Mesenchymal stem cell (in vitro differentiated cells and primary cell): Measurements from ENCODE around the gene PLXDC1.

Experiments used
- DNase-seq: peaks from one replicate; pipeline ENCODE4 v3.0.0-alpha.2; 2013
- H2AFZ ChIP-seq: one replicate; pipeline ENCODE4 v1.6.1; 2013; ENCODE audit warnings: low read depth, mild to moderate bottlenecking, control low read depth, inconsistent platforms, low read length, moderate library complexity
- H2AK5ac ChIP-seq: 2 replicates; pipeline ENCODE4 v1.6.1; 2013; ENCODE audit warnings: low read length, moderate library complexity, mild to moderate bottlenecking, inconsistent platforms; ENCODE audit not compliant: severe bottlenecking
- H2BK120ac ChIP-seq: one replicate; pipeline ENCODE4 v1.6.1; 2013; ENCODE audit warnings: low read depth, mild to moderate bottlenecking, inconsistent platforms, low read length, moderate library complexity
- H2BK12ac ChIP-seq, 2 experiments: one replicate each; pipeline ENCODE4 v1.6.1; 2013; ENCODE audit warnings: inconsistent platforms in 2 of 2, low read length in 2 of 2, mild to moderate bottlenecking in 2 of 2, moderate library complexity in 2 of 2, control low read depth in 1 of 2
- H2BK15ac ChIP-seq: one replicate; pipeline ENCODE4 v1.6.1; 2013; ENCODE audit warnings: mild to moderate bottlenecking, low read depth, inconsistent platforms; ENCODE audit not compliant: poor library complexity, severe bottlenecking
- H2BK5ac ChIP-seq: 2 replicates; pipeline ENCODE4 v1.6.1; 2013; ENCODE audit warnings: low read depth, mild to moderate bottlenecking, low read length, control low read depth, inconsistent platforms; ENCODE audit not compliant: poor library complexity, severe bottlenecking
- H3K14ac ChIP-seq, 2 experiments: one replicate each; pipeline ENCODE4 v1.6.1; 2013; ENCODE audit warnings: inconsistent platforms in 2 of 2, low read length in 2 of 2, control low read depth in 1 of 2, mild to moderate bottlenecking in 1 of 2, moderate library complexity in 1 of 2
- H3K18ac ChIP-seq, 2 experiments: one replicate each; pipeline ENCODE4 v1.6.1; 2013; ENCODE audit warnings: inconsistent platforms in 2 of 2, low read length in 2 of 2, control low read depth in 1 of 2, low read depth in 1 of 2, mild to moderate bottlenecking in 1 of 2
- H3K23ac ChIP-seq, 2 experiments: one replicate each; pipeline ENCODE4 v1.6.1; 2013; ENCODE audit warnings: inconsistent platforms in 2 of 2, low read length in 2 of 2, mild to moderate bottlenecking in 2 of 2, moderate library complexity in 2 of 2, control low read depth in 1 of 2
- H3K27ac ChIP-seq: 2 replicates; pipeline ENCODE4 v1.5.1; 2013; ENCODE audit warnings: mild to moderate bottlenecking, moderate library complexity, low read length, control low read depth, inconsistent platforms; ENCODE audit not compliant: poor library complexity, severe bottlenecking
- H3K27me3 ChIP-seq, 2 experiments: 2 replicates each; pipeline versions ENCODE4 v1.6.1 to v1.7.0; 2013; ENCODE audit warnings: low read length in 2 of 2, mild to moderate bottlenecking in 2 of 2, moderate library complexity in 2 of 2, control low read depth in 1 of 2, inconsistent platforms in 1 of 2; ENCODE audit not compliant: control insufficient read depth in 1 of 2, insufficient read depth in 1 of 2
- H3K36me3 ChIP-seq, 2 experiments: 2 replicates each; pipeline versions ENCODE4 v1.6.1 to v1.7.0; 2013; ENCODE audit warnings: low read length in 2 of 2, control low read depth in 1 of 2, inconsistent platforms in 1 of 2, low read depth in 1 of 2, mild to moderate bottlenecking in 1 of 2; ENCODE audit not compliant: insufficient read depth in 2 of 2, control insufficient read depth in 1 of 2
- H3K4ac ChIP-seq, 2 experiments: one replicate each; pipeline ENCODE4 v1.6.1; 2013; ENCODE audit warnings: inconsistent platforms in 2 of 2, low read length in 2 of 2, mild to moderate bottlenecking in 2 of 2, moderate library complexity in 2 of 2, control low read depth in 1 of 2, low read depth in 1 of 2
- H3K4me1 ChIP-seq: 2 replicates; pipeline ENCODE4 v1.6.1; 2013; ENCODE audit warnings: low read depth, low read length, control low read depth; ENCODE audit not compliant: control insufficient read depth, insufficient read depth
- H3K4me2 ChIP-seq: 2 replicates; pipeline ENCODE4 v1.6.1; 2013; ENCODE audit warnings: low read length, mild to moderate bottlenecking, inconsistent platforms; ENCODE audit not compliant: poor library complexity, severe bottlenecking
- H3K4me3 ChIP-seq, 2 experiments: 2 replicates each; pipeline versions ENCODE4 v1.5.1 to v1.7.0; 2013; ENCODE audit warnings: low read length in 2 of 2, mild to moderate bottlenecking in 2 of 2, control low read depth in 1 of 2, low read depth in 1 of 2; ENCODE audit not compliant: insufficient read depth in 1 of 2
- H3K79me1 ChIP-seq: replicated peaks from 2 replicates; pipeline ENCODE4 v1.6.1; 2013; ENCODE audit warnings: mild to moderate bottlenecking, control low read depth, low read length, inconsistent platforms; ENCODE audit not compliant: poor library complexity, severe bottlenecking
- H3K9ac ChIP-seq: 2 replicates; pipeline ENCODE4 v1.7.0; 2013; ENCODE audit warnings: mild to moderate bottlenecking, low read length, moderate library complexity
- H3K9me3 ChIP-seq: 2 replicates; pipeline ENCODE4 v1.7.0; 2013; ENCODE audit warnings: mild to moderate bottlenecking, low read length; ENCODE audit not compliant: control insufficient read depth
- H4K8ac ChIP-seq: one replicate; pipeline ENCODE4 v1.6.1; 2013; ENCODE audit warnings: inconsistent platforms, mild to moderate bottlenecking, low read length, moderate library complexity
- H4K91ac ChIP-seq: one replicate; pipeline ENCODE4 v1.6.1; 2013; ENCODE audit warnings: mild to moderate bottlenecking, low read length, inconsistent platforms
- WGBS: methylation state at CpG from one replicate; pipeline ENCODE4 v1.1.7; 2013; ENCODE audit warnings: mixed read lengths; 5-methylcytosine and 5-hydroxymethylcytosine counted together

Gene PLXDC1

DNA sequence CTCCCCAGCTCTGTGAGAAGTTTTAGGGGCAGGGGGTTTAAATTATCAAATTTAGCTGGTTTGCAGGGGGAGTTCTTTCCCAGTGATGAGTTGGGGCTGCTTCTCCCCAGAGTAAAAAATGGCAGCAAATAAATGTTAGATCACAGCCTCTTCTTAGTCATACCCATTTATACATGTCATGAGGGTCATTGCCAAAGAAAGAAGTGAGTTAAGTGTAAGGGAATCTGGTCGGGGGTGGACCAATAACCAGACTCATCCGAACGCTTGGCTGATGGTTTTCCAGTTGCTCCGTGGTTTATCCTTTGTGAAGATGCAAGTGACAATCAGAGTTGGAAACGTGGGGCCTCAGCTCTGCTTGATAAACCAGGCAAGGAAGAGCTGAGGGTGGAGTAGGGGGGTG is 87.1 kb downstream of the PLXDC1 start:
- peaks cover 0 to 3% of the 10 kb centered on the region in 2 experiments for H3K36me3 ChIP-seq
- no peaks in the 10 kb centered on the region for H3K79me1 ChIP-seq
- H2BK15ac ChIP-seq: no peak overlapping the region
- no peak overlapping the region for H3K4me2 ChIP-seq
- no peaks in the 10 kb centered on the region for H3K9me3 ChIP-seq
- H2AFZ ChIP-seq: no peak overlapping the region
- no peak overlapping the region for H3K18ac ChIP-seq
- H2BK120ac ChIP-seq: no peak overlapping the region
- H3K27me3 ChIP-seq: peaks cover 0 to 19% of the 10 kb centered on the region in 2 experiments
- no peak overlapping the region for H2AK5ac ChIP-seq
- H4K8ac ChIP-seq: no peak overlapping the region
- WGBS: 58% methylated on average over 5 of the region's 5 CpGs
- H3K14ac ChIP-seq: no peak overlapping the region
- no peak overlapping the region for H3K27ac ChIP-seq
- H4K91ac ChIP-seq: no peak overlapping the region
- H3K4me1 ChIP-seq: peaks cover 10% of the 10 kb centered on the region
- H2BK5ac ChIP-seq: no peak overlapping the region
- no peak overlapping the region for H3K4ac ChIP-seq
- no peak overlapping the region for H2BK12ac ChIP-seq
- peak; percentile 69 for DNase-seq
- H3K9ac ChIP-seq: peak overlapping the region; percentile 61
- H3K4me3 ChIP-seq: peak overlapping the region in 1 of 2 experiments; percentile 61
- no peak overlapping the region for H3K23ac ChIP-seq

GRCh38 chr17:39063681-39064069 is 87.8 kb downstream of the PLXDC1 start:
- no peak overlapping the region for H2BK15ac ChIP-seq
- peak overlapping the region in 1 of 2 experiments; percentile 21 for H3K4me3 ChIP-seq
- H2BK120ac ChIP-seq: no peak overlapping the region
- no peak overlapping the region for H2BK12ac ChIP-seq
- WGBS: 94% methylated on average over 1 of the region's 1 CpG
- H3K4me2 ChIP-seq: no peak overlapping the region
- no peak overlapping the region for H3K18ac ChIP-seq
- peaks cover 0 to 19% of the 10 kb centered on the region in 2 experiments for H3K27me3 ChIP-seq
- H2BK5ac ChIP-seq: no peak overlapping the region
- H3K36me3 ChIP-seq: peaks cover 0 to 3% of the 10 kb centered on the region in 2 experiments
- H3K9ac ChIP-seq: peak overlapping the region; percentile 4
- peaks cover 10% of the 10 kb centered on the region for H3K4me1 ChIP-seq
- H3K9me3 ChIP-seq: no peaks in the 10 kb centered on the region
- no peak overlapping the region for H4K8ac ChIP-seq
- H4K91ac ChIP-seq: no peak overlapping the region
- H2AFZ ChIP-seq: no peak overlapping the region
- H3K4ac ChIP-seq: no peak overlapping the region
- DNase-seq: peak; percentile 15
- H2AK5ac ChIP-seq: no peak overlapping the region
- H3K27ac ChIP-seq: peak overlapping the region; percentile 22
- H3K23ac ChIP-seq: no peak overlapping the region
- no peak overlapping the region for H3K14ac ChIP-seq
- H3K79me1 ChIP-seq: no peaks in the 10 kb centered on the region

DNA sequence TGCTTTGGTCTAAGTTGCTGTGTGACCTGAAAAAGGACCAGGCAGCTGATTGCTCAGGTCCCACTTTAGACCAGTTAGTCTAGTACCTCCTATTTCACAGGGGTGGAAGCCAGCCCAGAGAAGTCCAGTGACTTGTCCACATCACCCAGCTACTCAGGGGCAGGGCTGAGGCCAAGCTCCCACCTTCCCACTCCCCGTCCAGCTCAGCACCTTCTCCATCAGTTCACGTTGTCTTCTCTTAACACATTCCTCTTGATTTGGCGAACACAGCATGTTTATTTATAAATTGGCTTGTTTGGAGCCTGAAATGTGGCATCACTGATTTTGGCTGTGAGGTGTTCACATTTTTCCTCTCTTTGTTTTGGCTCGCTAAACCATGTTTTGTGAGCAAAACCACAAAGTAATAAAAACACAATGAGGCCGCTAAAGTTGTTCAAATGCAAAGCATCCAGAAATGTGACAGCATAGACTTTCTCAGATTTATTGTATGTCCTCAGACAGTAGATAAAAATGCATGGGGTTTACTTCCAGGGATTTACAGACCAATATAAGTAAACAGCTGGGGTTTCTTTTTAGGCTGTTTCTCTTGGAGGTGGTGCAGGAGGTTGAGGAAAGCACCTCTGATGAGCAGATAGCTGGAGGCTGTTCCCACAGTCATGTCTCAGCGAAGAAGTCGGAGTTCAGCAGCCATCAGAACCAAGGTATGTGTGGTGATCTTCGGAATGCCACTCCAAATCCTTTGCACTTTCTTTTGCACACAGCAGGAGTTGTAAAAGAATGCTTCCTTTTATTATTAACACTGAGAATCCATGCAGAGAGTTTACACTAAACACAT is 88.4 kb downstream of the PLXDC1 start:
- Histone ChIP-seq H3K23ac (no peak overlapping the region), H3K27ac (no peak overlapping the region), H2AK5ac (no peak overlapping the region), H2BK5ac (no peak overlapping the region), H3K4me2 (no peak overlapping the region), H2BK120ac (no peak overlapping the region), H2BK15ac (no peak overlapping the region), H3K18ac (no peak overlapping the region), H3K9me3 (no peaks in the 10 kb centered on the region), H3K4me3 (peak overlapping the region in 1 of 2 experiments; percentile 26), H3K36me3 (peaks cover 0 to 3% of the 10 kb centered on the region in 2 experiments), H2BK12ac (no peak overlapping the region), H3K9ac (peak overlapping the region; percentile 4), H4K91ac (no peak overlapping the region), H4K8ac (no peak overlapping the region), H3K4ac (no peak overlapping the region), H3K4me1 (peaks cover 10% of the 10 kb centered on the region), H3K79me1 (no peaks in the 10 kb centered on the region), H3K27me3 (peaks cover 0 to 19% of the 10 kb centered on the region in 2 experiments), H3K14ac (no peak overlapping the region), H2AFZ (no peak overlapping the region)
- peak; percentile 18 for DNase-seq
- WGBS: 88% methylated on average over 5 of the region's 8 CpGs

DNA sequence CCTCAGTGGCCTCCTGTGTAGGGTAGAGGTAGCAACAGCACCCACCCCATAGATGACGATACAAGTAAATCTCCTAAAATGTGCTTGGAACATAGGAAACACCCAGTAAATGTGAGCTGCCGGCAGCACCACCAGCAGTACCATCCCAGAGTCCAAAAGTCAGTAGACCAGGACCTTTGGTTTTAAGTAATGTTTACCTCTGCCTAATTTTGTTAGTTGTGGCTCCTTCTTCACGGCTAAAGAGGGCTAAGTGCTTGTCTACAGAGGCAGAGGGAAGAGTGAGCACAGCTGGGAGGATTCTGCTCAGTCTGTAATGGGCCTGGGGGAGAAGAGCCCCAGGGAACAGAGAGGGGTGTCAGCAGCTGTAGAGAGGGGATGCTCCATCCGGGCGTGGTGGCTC is 92.9 kb downstream of the PLXDC1 start:
- H2BK15ac ChIP-seq: no peak overlapping the region
- H3K27ac ChIP-seq: no peak overlapping the region
- peaks cover 5% of the 10 kb centered on the region for H3K4me1 ChIP-seq
- no peak overlapping the region for H2BK5ac ChIP-seq
- H3K18ac ChIP-seq: no peak overlapping the region
- H3K4ac ChIP-seq: no peak overlapping the region
- no peak overlapping the region for H2BK12ac ChIP-seq
- H3K23ac ChIP-seq: no peak overlapping the region
- H3K27me3 ChIP-seq: peaks cover 0 to 10% of the 10 kb centered on the region in 2 experiments
- H3K4me2 ChIP-seq: no peak overlapping the region
- H3K9me3 ChIP-seq: no peaks in the 10 kb centered on the region
- H4K8ac ChIP-seq: no peak overlapping the region
- no peak overlapping the region for H2AK5ac ChIP-seq
- peaks cover 2% of the 10 kb centered on the region for H3K79me1 ChIP-seq
- H2BK120ac ChIP-seq: no peak overlapping the region
- H4K91ac ChIP-seq: no peak overlapping the region
- no peak overlapping the region for H3K4me3 ChIP-seq
- no peak overlapping the region for H3K9ac ChIP-seq
- no peak overlapping the region for H2AFZ ChIP-seq
- DNase-seq: no peak
- H3K36me3 ChIP-seq: no peaks in the 10 kb centered on the region
- 74% methylated on average over 5 of the region's 5 CpGs for WGBS
- no peak overlapping the region for H3K14ac ChIP-seq
